K562 (cell line): ENCODE results near the gene SCRN2. TPM values are rescaled to one million over a fixed set of nuclear protein-coding genes. Genes with fewer than 3 reads are reported as not detected.

ENCODE experiments used
- ATAC-seq: fragments of 200-7000 bp; cut with Tn5 transposase; 3 replicates; pipeline ENCODE4 v1.9.1; 2020; ENCODE audit warnings: moderate library complexity
- BruUV-seq: library from RNA; stranded (reverse); fragments of 400-500 nt; replicated peaks from 2 replicates; lab custom pipeline; 2021; lab: Mats Ljungman, UMichigan
- CTCF ChIA-PET: fragments of 300-600 bp; formaldehyde crosslinking; extraction: SDS; loops from one replicate; lab custom pipeline; 2021; ENCODE audit warnings: low intra/inter-chr PET ratio; lab: Yijun Ruan, JAX
- POLR2A ChIA-PET: fragments of 300-600, 350-650 bp; sonication (Branson Sonifier 250); formaldehyde crosslinking; extraction: SDS; loops from one replicate; lab custom pipeline; 2021; ENCODE audit warnings: antibody characterized with exemption, inconsistent platforms; lab: Yijun Ruan, JAX
- DNase-seq, 4 experiments: peaks; one replicate each; pipeline versions ENCODE4 v3.0.0 to v3.0.0-alpha.2; 2011 to 2018; ENCODE audit warnings: low spot score in 3 of 4, mixed read lengths in 3 of 4; ENCODE audit errors: extremely low read depth in 1 of 4
- FAIRE-seq: peaks from 2 replicates; lab custom pipeline; 2011; peaks lifted over from hg19 to GRCh38; lab: Jason Lieb, UNC
- H2AFZ ChIP-seq: 2 replicates; pipeline ENCODE4 v1.6.0; 2011; ENCODE audit warnings: low read depth, low read length, control low read depth, inconsistent platforms
- H3K27ac ChIP-seq: fragments of 200-600 bp; 3 replicates; pipeline ENCODE4 v1.8.0; 2011; ENCODE audit warnings: low read depth, mild to moderate bottlenecking, control low read depth, inconsistent platforms, low read length, moderate library complexity, mixed read lengths; ENCODE audit errors: extremely low read depth
- H3K27me3 ChIP-seq, 2 experiments: fragments of 300-600 bp in 1 of 2; 2 replicates in 1 of 2; 3 replicates in 1 of 2; pipeline versions ENCODE4 v1.6.0 to v1.8.0; 2011; ENCODE audit warnings: inconsistent platforms in 2 of 2, low read length in 2 of 2, mild to moderate bottlenecking in 1 of 2, mixed read lengths in 1 of 2, moderate library complexity in 1 of 2; ENCODE audit not compliant: control insufficient read depth in 2 of 2, insufficient read depth in 2 of 2
- H3K36me3 ChIP-seq: fragments of 300-600 bp; 3 replicates; pipeline ENCODE4 v1.8.0; 2011; ENCODE audit warnings: mild to moderate bottlenecking, low read length, inconsistent platforms; ENCODE audit not compliant: control insufficient read depth, insufficient read depth
- H3K4me1 ChIP-seq, 2 experiments: fragments of 200-600 bp in 1 of 2; replicated peaks in 1 of 2; 2 replicates in 1 of 2; 3 replicates in 1 of 2; pipeline versions ENCODE4 v1.5.1 to v1.8.0; 2011; ENCODE audit warnings: inconsistent platforms in 2 of 2, low read length in 2 of 2, mild to moderate bottlenecking in 1 of 2, mixed read lengths in 1 of 2, moderate library complexity in 1 of 2; ENCODE audit not compliant: control insufficient read depth in 2 of 2, insufficient read depth in 2 of 2
- H3K4me2 ChIP-seq: 2 replicates; pipeline ENCODE4 v1.6.1; 2011; ENCODE audit warnings: low read length, control low read depth, inconsistent platforms, mixed read lengths; ENCODE audit not compliant: insufficient read depth
- H3K4me3 ChIP-seq: fragments of 200-600 bp; sonication (generic), shearing (Covaris generic); 2 replicates; pipeline ENCODE4 v1.5.1; 2016; ENCODE audit warnings: control low read depth, inconsistent platforms
- H3K79me2 ChIP-seq: fragments of 200-600 bp; 3 replicates; pipeline ENCODE4 v1.8.0; 2011; ENCODE audit warnings: low read length, inconsistent platforms; ENCODE audit not compliant: control insufficient read depth, insufficient read depth
- H3K9ac ChIP-seq, 2 experiments: 2 replicates each; pipeline versions ENCODE4 v1.6.0 to v1.6.1; 2011; ENCODE audit warnings: low read depth in 2 of 2, low read length in 2 of 2, control low read depth in 1 of 2, inconsistent platforms in 1 of 2, mild to moderate bottlenecking in 1 of 2, mixed read lengths in 1 of 2; ENCODE audit not compliant: insufficient read depth in 1 of 2
- H3K9me1 ChIP-seq: one replicate; pipeline ENCODE4 v1.6.0; 2011; ENCODE audit warnings: inconsistent platforms, mild to moderate bottlenecking, low read length, moderate library complexity; ENCODE audit not compliant: control insufficient read depth, insufficient read depth
- H3K9me3 ChIP-seq: replicated peaks from 2 replicates; pipeline ENCODE4 v1.5.1; 2011; ENCODE audit warnings: low read depth, low read length, inconsistent platforms; ENCODE audit not compliant: control insufficient read depth, insufficient read depth
- H4K20me1 ChIP-seq: replicated peaks from 2 replicates; pipeline ENCODE4 v1.6.1; 2011; ENCODE audit warnings: low read length, inconsistent platforms, mixed read lengths; ENCODE audit not compliant: control insufficient read depth, insufficient read depth
- BRD9 ChIP-seq: fragments of 450-650 bp; IDR thresholded peaks from 2 replicates; pipeline ENCODE4 v1.6.1; 2018; ENCODE audit warnings: low read depth; ENCODE audit not compliant: partially characterized antibody
- CBX5 ChIP-seq: IDR thresholded peaks from 2 replicates; pipeline ENCODE4 v1.6.1; 2014; ENCODE audit warnings: low read depth, borderline replicate concordance
- KLF1 ChIP-seq: fragments of 450-650 bp; IDR thresholded peaks from 2 replicates; pipeline ENCODE4 v1.6.1; 2016; ENCODE audit warnings: missing genetic modification characterization, missing compliant biosample characterization
- RBM17 ChIP-seq: fragments of 200-400 bp; formaldehyde crosslinking; IDR thresholded peaks from 2 replicates; pipeline ENCODE4 v1.6.1; 2017; ENCODE audit warnings: low read depth, mild to moderate bottlenecking, low read length, borderline replicate concordance
- SPI1 ChIP-seq: IDR thresholded peaks from 2 replicates; pipeline ENCODE4 v1.6.1; 2011; ENCODE audit warnings: low read depth, low read length, control low read depth, borderline replicate concordance
- TAL1 ChIP-seq: fragments of 450-650 bp; IDR thresholded peaks from 2 replicates; pipeline ENCODE4 v1.6.1; 2016; ENCODE audit warnings: mild to moderate bottlenecking
- TCF7 ChIP-seq: sonication (generic); IDR thresholded peaks from 2 replicates; pipeline ENCODE4 v1.6.1; 2016; ENCODE audit warnings: antibody characterized with exemption, borderline replicate concordance
- TEAD4 ChIP-seq, 2 experiments: sonication (generic) in 1 of 2; formaldehyde crosslinking in 1 of 2; IDR thresholded peaks; 2 replicates each; pipeline versions ENCODE4 v1.6.1 to v1.8.0; 2012 to 2022; ENCODE audit warnings: borderline replicate concordance in 1 of 2, inconsistent platforms in 1 of 2, low read length in 1 of 2, mild to moderate bottlenecking in 1 of 2, missing genetic modification reagents in 1 of 2
- ZFP91 ChIP-seq: sonication (generic); formaldehyde crosslinking; IDR thresholded peaks from 2 replicates; pipeline ENCODE4 v1.8.0; 2022; ENCODE audit warnings: mild to moderate bottlenecking, missing genetic modification reagents
- ZSCAN29 ChIP-seq: fragments of 450-650 bp; IDR thresholded peaks from 2 replicates; pipeline ENCODE4 v1.6.1; 2017
- WGBS: fragments of 100-300 bp; shearing (Covaris generic); methylation state at CpG from one replicate; pipeline ENCODE4 v1.1.6; 2016; ENCODE audit warnings: low coverage, mixed read lengths; ENCODE audit not compliant: insufficient coverage; ENCODE audit errors: missing lambda C conversion rate; 5-methylcytosine and 5-hydroxymethylcytosine counted together
- in situ Hi-C: fragments of 300-500 bp; cut with MboI; formaldehyde crosslinking; loops from 4 replicates; pipeline ENCODE4 v1.15.0; 2018; ENCODE audit warnings: inconsistent platforms, mixed read lengths
- intact Hi-C: fragments of 100-400 bp; cut with micrococcal nuclease; formaldehyde crosslinking; loops from 2 replicates; pipeline ENCODE4 v1.14.2; 2022
- polyA plus RNA-seq, 8 experiments: library from polyadenylated mRNA; depleted of rRNA in 4 of 8; stranded (reverse) in 5 of 8; unstranded in 3 of 8; fragments of >200 nt; fragmentation: Nextera tagmentation in 2 of 8; fragmentation: Illumina TruSeq in 1 of 8; extraction: Ambion mirVana in 2 of 8; extraction: Trizol in 1 of 8; gene quantifications; 2 replicates each; pipeline versions ENCODE4 v1.2.1 to v1.2.3, GENCODE V29; 2011 to 2014; ENCODE audit warnings: inconsistent platforms in 1 of 8, missing spikeins in 1 of 8
- total RNA-seq, 7 experiments: library from RNA; depleted of rRNA in 6 of 7; stranded (reverse); fragments of >200 nt in 6 of 7; fragmentation: Illumina TruSeq in 2 of 7; extraction: Trizol in 2 of 7; gene quantifications; 2 replicates each; pipeline versions ENCODE4 v1.2.1 to v1.2.3, GENCODE V29; 2011 to 2021; ENCODE audit warnings: low replicate concordance in 1 of 7
- TF ChIP-seq, protein P1 (sequence below), 3 experiments: fragments of 200-800 bp in 1 of 3; sonication (Bioruptor generic) in 1 of 3; sonication (generic) in 1 of 3; formaldehyde crosslinking in 1 of 3; IDR thresholded peaks; 2 replicates each; pipeline versions ENCODE4 v1.6.1 to v1.8.0; 2016 to 2022; ENCODE audit warnings: mild to moderate bottlenecking in 2 of 3, missing compliant biosample characterization in 2 of 3, missing genetic modification characterization in 2 of 3, missing genetic modification reagents in 1 of 3
- TF ChIP-seq, protein P2 (sequence below): fragments of 250-450 bp; sonication (Bioruptor Pico); IDR thresholded peaks from 2 replicates; pipeline ENCODE4 v1.8.0; 2022; ENCODE audit warnings: inconsistent platforms

The SCRN2 gene
- total and polyA plus RNA-seq, 9 of the 15 experiments (the other 6 are each of a cell fraction or from before 2014, with no cell fraction given): 0.25 to 32.9 (median 13.6) TPM

DNA sequence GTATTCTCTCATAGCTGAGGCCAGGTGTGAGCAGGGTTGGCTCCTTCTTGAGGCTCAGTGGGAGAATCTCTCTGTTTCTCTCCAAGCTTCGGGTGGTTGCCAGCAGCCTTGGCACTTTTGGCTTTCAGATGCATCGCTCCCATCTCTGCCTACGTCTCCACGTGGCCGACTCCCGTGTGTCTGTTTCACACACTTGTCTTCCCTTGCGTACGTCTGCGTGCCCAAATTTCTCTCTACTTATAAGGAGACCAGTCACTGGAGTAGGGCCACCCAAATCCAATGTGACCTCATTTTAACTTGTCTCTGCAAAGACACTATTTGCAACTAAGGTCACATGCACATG is 34.2 kb downstream of the SCRN2 start:
- WGBS: 53% methylated on average over 9 of the region's 9 CpGs
- TF ChIP-seq, protein P1, sequence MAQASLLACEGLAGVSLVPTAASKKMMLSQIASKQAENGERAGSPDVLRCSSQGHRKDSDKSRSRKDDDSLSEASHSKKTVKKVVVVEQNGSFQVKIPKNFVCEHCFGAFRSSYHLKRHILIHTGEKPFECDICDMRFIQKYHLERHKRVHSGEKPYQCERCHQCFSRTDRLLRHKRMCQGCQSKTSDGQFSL (CRISPR knock-in tag; IDR thresholded peaks at IDR 0.05): no peak
- TF ChIP-seq, protein P1 (tag; IDR thresholded peaks at IDR 0.05): no peak
- no peak for TF ChIP-seq ZFP91
- no peak for TF ChIP-seq TEAD4 (IDR thresholded peaks at IDR 0.05; ENCODE audit: low read length)
- no peak for TF ChIP-seq TEAD4 (CRISPR knock-in tag; IDR thresholded peaks at IDR 0.05; ENCODE audit: borderline replicate concordance)
- TF ChIP-seq, protein P2, sequence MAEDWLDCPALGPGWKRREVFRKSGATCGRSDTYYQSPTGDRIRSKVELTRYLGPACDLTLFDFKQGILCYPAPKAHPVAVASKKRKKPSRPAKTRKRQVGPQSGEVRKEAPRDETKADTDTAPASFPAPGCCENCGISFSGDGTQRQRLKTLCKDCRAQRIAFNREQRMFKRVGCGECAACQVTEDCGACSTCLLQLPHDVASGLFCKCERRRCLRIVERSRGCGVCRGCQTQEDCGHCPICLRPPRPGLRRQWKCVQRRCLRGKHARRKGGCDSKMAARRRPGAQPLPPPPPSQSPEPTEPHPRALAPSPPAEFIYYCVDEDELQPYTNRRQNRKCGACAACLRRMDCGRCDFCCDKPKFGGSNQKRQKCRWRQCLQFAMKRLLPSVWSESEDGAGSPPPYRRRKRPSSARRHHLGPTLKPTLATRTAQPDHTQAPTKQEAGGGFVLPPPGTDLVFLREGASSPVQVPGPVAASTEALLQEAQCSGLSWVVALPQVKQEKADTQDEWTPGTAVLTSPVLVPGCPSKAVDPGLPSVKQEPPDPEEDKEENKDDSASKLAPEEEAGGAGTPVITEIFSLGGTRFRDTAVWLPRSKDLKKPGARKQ (CRISPR knock-in tag): no peak
- TF ChIP-seq ZSCAN29: no peak
- no peak for TF ChIP-seq TAL1
- no peak for TF ChIP-seq SPI1
- no peak for TF ChIP-seq KLF1
- no peak for TF ChIP-seq BRD9
- no peak for TF ChIP-seq RBM17
- TF ChIP-seq TCF7: no peak
- TF ChIP-seq CBX5: no peak
- Histone ChIP-seq H3K27me3 (peaks cover 0 to 17% of the 10 kb centered on the region in 2 experiments; a peak in 2 of 5 replicates), H3K4me1 (peaks cover 22 to 36% of the 10 kb centered on the region in 2 experiments), H3K9me1 (peaks cover 6% of the 10 kb centered on the region), H3K4me2 (no peak overlapping the region), H2AFZ (no peak overlapping the region), H3K9me3 (no peaks in the 10 kb centered on the region), H3K9ac (no peak overlapping the region), H3K27ac (no peak overlapping the region), H4K20me1 (0 out of 2 replicates have a peak, but pooled peaks cover 8% of the 10 kb centered on the region), H3K4me3 (no peak overlapping the region), H3K79me2 (no peaks in the 10 kb centered on the region), H3K36me3 (peaks cover 25% of the 10 kb centered on the region; the same call in 1 of the 3 replicates)
- FAIRE-seq: no peak
- no peak for ATAC-seq
- DNase-seq: no peak
- ChIA-PET CTCF (no interaction called here), POLR2A (no interaction called here)
- in situ Hi-C loops: no loop called here
- intact Hi-C loops: no loop called here
- BruUV-seq: no TSS peak
